GM18870 (cell line): ENCODE measurements around the gene MCIDAS.

ENCODE experiments used
- ATAC-seq: cut with Tn5 transposase; IDR thresholded peaks from one replicate; pipeline ENCODE4 v1.9.1; 2021; ENCODE audit warnings: moderate library complexity; ENCODE audit not compliant: unreplicated experiment

Gene MCIDAS

GRCh38 chr5:55171471-55171870, 55.6 kb downstream of the MCIDAS start:
- no peak for ATAC-seq
